Measurements from ENCODE around the gene SMAD2.

Gene SMAD2

DNA sequence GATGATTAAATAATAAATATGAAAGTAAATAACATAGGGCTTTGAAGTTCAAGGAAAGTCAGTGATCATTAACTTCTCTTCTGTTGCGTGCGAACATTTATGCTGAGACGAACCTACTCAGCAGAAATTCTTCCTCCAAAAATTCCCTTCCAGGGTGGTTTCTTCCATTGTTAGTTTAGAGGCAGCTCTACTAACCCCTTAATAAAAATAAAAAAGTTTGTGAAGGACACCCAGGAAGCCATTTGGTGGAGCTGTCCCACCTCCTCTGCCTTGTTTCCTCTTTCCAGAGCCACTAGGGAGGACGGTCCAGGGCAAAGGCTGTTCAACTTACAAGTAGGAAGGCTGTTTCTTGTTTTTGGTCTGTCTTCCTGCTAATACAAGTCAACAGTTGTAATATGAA, 2.1 kb upstream of the SMAD2 start:
- in situ Hi-C loops (cut with MboI; ENCODE audit: low sequenced_read_pairs) = no loop called here

DNA sequence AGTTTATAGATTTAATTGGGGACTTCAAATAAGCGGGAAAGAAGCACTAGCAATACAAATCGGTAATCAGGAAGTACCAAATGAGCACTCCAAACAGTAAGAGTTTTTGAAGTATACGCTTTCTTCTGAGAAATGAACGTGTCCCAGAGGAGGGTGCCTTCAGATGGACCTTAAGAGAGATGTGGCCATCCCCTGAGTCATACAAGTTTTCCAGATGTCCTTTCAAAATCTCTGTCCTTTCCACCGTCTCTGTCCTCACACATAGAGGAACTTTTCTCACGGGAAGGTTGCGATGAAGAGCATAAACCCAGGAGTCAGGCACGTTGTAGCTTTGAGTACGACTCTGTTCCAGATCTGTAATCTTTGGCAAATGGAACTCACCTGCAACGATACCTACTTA, 1.7 kb upstream of the SMAD2 start:
- in situ Hi-C loops (cut with MboI; ENCODE audit: low sequenced_read_pairs) = no loop called here

DNA sequence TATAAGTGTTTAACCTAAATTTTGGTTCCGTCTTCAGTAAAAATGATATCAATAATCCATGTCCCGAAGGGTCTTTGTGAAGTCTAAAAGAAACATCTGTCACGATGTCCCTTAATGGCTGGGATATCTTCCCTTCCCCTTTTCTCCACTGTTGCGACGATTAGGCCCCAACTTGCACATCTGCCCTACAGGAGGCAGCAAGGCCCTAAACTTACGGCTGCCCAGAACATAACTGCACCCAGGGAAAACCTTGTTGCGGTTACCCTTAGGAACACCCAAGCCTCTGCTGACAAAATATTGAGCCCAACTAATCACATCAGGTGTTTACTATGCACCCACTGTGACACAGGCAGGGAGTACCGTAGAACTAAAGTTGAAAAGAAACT, 1.3 kb upstream of the SMAD2 start:
- in situ Hi-C loops (cut with MboI; ENCODE audit: low sequenced_read_pairs) = no loop called here

DNA sequence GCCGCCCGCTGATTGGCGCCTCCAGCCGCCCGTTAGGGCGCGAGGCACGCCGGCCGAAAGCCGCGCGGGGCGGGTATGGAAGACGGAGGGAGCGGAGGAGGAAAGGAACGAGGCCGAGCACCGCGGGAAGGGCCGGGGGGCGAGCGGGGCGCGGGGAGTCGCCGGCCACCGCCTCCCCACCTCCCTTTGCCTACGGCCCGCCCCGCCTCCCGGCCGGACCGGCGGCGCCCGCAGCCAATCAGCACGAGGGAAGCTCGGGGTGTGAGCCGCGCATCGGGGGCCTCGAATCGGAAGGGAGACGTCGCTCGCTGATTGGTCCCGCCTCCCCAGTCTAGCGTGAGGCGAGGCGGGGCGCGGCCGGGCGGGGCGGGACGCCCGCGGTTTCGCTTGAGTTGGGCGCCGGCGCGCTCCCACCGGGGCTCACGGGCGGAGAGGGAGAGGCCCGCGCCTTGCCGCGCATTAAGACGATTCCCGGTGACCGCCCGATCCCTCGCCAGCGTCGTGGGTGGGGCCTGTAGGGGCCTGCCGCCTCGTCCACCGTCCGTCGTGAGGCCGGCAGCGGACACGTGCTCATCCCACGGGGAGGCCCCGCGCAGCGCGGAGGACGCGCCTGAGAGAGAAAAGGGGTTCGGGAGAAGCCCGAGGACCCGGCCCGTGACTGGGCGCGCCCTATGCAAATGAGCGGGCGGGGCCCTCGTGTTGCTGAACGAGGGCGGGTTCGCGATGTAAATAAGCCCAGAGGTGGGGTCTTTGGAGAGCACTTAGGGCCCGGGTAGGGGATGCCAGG, 665 bp upstream of the SMAD2 start:
- in situ Hi-C loops (cut with MboI; ENCODE audit: low sequenced_read_pairs) = no loop called here

DNA sequence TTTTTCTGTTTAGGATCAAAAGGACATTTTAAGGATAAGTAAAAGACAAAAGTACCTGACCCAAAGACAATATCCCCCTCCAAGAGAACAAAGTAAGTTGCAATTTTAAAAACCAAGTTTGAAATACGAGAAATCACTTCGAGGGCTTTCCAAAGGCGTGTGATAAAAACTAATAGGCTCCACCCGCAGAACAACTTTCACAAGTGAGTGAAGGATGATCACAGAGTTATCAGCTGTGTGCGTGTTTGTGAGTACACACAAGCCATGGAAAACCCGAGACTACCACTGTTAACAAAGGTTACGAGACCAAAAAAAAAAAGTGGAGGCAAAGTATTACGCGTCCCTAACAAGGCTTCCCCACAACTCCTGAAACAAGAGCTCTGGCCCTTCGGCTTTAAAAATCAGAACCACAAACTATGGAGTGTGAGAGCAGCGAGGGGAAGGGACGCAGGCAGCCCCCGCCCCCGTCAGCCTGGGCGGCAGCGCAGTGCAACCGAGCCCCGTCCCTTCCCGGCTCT, 719 bp downstream of the SMAD2 start:
- in situ Hi-C loops (cut with MboI; ENCODE audit: low sequenced_read_pairs) = no loop called here

DNA sequence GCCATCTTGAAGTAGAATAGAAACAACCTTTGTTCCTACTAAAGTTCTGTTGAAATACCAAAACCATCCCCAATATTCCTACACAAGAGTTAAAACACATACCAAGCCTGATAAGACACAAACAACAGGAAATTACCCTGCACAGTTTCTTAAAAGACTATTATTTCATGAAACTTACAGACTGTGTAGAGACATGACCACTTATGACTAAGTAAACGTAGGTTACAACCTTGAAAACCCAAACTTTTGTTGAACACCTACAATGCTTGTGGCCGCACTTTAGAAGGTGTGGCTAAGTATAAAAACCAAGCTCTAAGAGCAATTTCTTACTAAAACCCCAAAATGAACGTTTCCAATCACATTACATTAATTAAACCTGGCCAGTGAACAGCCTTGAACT, 2.0 kb downstream of the SMAD2 start:
- in situ Hi-C loops (cut with MboI; ENCODE audit: low sequenced_read_pairs) = no loop called here

DNA sequence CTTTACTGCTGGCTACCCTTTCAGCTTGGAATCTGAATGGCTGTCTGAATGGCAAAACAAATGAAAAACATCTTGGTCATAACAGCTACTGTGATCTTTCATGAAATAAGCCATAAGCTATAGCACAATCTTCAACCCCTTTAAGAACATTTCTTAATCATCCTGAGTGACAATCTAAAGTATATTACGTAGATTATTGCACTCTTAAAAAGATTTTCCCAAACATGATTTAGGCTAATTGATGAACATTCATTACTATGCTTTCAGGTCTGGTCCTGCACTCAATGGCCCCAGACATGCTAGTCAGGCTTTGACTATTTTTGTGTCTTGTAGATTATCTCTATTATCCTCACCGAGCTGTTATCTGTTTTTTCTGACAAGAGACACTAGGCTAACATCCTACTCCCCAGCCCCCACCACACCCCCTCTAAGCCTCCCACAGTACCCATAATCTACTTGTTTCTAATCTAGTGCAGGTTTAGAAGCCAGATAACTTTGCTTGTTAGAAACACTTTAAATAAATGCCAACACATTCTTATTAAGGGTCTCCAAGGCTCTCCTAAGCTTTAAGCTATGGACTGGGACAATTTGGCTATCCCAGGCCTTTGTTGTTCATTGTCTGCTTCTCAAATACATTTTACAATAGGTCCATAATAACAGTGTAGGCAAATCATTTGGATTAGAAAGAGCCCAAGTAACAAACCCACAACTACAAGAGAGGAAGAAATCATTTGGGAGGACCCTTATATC, 4.2 kb downstream of the SMAD2 start:
- in situ Hi-C loops (cut with MboI; ENCODE audit: low sequenced_read_pairs) = no loop called here

DNA sequence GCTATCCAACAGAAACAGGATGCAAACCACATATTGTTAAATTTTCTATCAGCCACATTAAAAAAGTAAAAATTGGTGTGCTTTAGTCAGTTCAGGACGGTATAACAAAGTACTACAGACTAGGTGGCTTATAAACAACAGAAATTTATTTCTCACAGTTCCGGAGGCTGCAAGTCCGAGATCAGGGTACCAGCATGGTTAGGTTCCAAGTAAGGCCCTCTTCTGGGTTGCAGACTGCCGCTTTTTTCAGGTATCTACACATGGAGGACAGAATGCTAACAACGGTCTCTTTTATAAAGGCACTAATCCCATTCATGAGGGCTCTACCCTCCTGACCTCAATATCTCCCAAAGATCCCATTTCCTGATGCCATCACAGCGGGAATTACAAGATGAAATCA, 10.5 kb downstream of the SMAD2 start:
- in situ Hi-C loops (cut with MboI; ENCODE audit: low sequenced_read_pairs) = no loop called here

DNA sequence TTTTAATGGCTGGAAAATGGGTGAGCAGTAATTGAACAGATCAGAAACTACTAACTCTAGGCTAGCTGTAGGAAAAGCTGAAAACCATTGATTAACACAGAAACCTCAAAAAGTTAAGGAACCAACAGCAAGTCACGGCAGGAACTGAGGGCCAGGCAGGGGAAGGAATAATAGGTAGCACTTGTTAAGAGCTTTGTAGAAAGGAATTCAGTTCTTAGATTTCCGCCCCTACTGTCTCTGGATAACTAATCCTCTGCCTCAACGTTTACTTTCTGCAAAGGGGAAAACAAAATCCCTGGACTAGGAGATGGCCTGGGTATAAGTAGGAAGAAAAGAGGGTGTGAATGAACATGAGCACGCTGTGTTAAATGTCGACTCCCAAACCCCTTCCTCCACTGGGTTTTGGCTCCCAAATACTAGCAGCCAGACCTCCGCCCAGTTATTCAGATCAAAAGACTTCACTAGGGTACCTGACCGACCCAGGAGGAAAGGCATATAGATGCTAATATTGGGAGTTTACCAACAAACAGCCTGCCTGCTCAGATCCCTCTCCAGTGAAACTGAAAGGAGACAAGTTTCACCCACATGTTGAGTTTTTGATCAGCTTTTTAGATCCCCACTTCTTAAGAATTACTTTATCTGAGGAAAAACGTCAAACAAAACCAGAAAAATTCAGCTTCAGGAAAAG, 12.4 kb downstream of the SMAD2 start:
- in situ Hi-C loops (cut with MboI; ENCODE audit: low sequenced_read_pairs) = no loop called here

DNA sequence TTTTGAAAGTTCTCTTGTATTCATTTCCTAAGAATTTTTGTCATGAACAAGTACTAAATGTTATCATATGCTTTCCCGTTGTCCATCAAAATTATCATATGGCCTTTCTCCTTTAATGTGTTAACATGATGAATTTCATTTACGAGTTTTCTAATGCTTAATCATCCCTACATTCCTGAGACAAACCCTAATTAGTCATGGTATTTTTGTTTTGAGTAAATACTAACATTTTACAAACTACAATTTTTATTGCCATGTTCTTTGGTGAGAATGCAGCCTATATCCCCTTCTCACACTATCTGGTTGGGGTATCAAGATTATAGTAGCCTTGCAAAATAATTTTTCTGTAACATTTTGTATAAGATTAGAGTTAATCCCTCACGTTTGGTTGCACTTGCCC, 14.5 kb downstream of the SMAD2 start:
- in situ Hi-C loops (cut with MboI; ENCODE audit: low sequenced_read_pairs) = no loop called here

DNA sequence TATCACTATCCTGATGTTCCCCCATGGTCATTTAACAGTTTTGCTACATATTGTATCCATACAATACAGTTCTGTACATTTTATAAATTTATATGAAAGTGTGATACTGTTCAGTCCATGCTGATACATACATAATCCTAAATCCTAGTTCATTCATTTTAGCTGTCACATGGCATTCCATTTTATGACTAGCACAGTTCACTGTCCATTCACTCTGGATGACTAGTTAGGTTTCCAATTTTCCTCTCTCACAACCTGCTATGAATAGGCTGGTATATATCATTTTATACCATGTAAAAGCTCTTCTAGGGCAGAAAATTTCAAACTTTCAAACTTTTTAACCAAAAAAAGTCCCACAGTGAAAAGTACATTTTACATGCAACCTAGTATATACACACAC, 15.2 kb downstream of the SMAD2 start:
- in situ Hi-C loops (cut with MboI; ENCODE audit: low sequenced_read_pairs) = no loop called here

DNA sequence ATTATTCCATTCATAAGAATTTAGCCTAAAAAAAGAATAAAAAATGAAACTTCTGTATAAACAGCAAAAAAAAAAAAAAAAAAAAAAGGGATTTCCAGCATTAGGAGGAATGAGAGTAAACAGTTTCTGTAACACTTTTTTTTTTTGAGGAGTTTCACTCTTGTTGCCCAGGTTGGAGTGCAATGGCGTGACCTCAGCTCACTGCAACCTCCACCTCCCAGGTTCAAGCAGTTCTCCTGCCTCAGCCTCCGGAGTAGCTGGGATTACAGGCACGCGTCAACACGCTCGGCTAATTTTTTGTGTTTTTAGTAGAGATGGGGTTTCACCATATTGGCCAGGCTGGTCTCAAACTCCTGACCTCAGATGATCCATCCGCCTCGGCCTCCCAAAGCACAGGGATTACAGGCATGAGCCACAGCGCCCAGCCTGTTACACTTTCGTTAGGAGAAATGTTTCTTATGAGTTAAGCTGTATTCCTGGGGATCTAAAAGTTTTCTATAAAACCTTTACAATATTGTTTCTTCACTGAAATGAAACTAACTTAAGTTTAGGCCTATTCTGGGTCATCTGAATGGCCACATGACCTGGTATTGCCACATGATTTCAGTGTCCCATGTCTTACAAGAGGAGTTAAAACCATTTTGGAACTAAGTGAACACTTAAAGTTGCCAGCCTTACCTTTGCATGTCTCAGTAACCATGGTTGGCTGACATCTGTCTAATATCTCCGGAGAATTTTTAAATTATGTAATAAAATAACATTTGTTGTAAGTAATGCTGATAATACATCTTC, 17.5 kb downstream of the SMAD2 start:
- in situ Hi-C loops (cut with MboI; ENCODE audit: low sequenced_read_pairs) = no loop called here

DNA sequence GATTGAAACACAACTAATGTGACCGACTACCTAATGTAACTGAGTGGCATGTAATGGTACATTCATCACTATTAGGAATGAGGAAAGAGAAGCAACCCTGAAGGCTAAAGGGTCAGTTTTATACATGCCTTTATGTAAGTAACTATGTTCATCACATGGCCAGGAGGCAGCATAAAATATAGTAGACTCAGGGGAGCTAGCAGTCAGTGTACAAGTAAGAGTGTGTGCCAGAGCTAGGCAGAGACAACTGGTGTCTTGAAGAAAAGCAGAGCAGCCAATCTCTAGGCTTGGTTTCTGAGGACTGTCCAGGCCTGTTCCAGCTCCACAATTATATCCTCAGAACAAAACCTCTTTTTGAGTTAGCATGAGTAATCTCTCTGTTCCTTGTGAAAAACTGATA, 18.1 kb downstream of the SMAD2 start:
- in situ Hi-C loops (cut with MboI; ENCODE audit: low sequenced_read_pairs) = no loop called here

DNA sequence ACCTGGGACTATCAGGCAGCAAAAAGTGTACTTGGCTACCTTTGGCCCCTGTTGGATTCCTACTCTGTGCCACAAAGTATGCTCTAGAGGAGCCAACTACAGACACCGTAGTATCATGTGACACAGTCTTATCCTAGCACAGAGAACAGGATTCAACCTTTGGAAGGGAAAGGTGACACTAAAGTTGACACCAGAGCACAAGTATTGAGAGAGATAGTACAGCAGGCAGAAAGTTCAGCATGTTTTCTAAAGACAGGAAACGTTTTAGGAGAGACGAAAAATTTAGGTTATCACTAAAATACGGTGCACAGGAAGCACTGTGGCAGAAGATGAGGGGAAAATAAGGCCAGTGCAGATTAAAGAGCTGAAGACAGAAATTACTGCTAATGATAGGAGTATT, 18.6 kb downstream of the SMAD2 start:
- in situ Hi-C loops (cut with MboI; ENCODE audit: low sequenced_read_pairs) = no loop called here

DNA sequence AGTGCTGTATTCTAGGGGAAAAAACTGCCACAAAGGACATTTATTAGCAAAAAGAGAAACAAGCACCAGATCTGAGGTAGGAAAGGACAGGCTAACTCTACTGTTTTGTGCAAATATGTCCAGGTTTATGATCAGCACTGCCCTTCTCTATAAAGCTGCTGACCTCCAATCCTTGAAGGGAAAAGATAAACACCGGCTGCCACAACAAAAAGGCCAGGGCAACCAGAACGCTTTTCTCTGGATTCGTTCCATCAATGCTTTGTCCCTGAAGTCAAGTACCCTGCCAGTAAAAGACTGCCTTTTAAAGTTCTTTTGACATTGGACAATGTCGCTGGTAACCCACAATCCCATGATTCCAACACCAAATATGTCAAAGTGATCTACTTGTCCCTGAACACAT, 21.0 kb downstream of the SMAD2 start:
- in situ Hi-C loops (cut with MboI; ENCODE audit: low sequenced_read_pairs) = no loop called here

DNA sequence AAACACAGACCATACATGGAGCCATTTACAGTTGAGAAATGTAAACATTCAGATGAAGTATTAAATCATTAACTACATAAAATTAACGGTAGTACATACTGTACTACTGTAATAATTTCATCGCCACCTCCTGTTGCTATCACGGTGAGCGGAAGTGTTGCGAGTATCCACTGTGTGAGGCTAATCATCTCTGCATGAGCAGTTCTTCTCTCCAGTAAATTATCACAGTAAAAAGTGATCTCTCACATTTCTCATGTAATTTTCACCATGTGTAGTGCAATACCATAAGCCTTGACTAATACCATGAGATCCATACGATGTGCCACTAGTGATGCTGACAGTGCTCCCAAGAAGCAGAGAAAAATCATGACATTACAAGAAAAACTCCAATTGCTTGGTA, 21.9 kb downstream of the SMAD2 start:
- in situ Hi-C loops (cut with MboI; ENCODE audit: low sequenced_read_pairs) = no loop called here

DNA sequence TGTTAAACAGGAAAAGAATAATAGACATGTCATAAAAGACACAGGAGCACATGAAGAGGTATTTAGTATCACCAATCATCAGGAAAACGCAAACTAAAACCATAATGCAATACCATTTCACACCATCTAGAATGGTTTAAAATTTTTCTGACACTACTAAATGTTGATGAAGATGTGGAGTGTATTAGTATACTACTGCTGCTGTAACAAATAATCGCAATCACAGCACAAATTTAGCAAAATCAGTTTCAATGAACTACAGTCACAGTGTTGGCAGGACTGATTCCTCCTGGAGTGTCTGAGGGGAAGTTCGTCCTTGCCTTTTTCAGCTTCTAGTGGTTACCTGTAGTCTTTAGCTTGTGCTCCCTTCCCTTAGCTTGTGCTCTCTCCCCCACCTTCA, 24.1 kb downstream of the SMAD2 start:
- in situ Hi-C loops (cut with MboI; ENCODE audit: low sequenced_read_pairs) = no loop called here

DNA sequence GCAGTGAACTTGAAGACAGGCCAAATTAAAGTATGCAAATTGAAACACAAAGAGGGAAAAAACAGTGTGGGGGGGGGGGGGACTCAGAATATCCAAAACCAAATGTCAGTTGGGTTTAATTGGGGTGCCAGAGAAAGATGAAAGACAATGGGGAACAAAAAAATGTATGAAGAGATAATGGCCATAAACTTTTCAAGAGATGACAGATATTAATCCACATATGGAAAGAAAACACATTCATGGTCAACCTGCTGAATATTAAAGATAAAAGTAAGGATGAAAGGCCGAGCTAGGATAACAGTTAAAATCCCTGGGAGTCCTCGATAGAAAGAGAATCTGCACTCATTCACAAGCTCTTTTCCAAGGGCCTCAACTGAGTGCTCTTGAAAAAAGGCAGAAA, 26.6 kb downstream of the SMAD2 start:
- in situ Hi-C loops (cut with MboI; ENCODE audit: low sequenced_read_pairs) = no loop called here

DNA sequence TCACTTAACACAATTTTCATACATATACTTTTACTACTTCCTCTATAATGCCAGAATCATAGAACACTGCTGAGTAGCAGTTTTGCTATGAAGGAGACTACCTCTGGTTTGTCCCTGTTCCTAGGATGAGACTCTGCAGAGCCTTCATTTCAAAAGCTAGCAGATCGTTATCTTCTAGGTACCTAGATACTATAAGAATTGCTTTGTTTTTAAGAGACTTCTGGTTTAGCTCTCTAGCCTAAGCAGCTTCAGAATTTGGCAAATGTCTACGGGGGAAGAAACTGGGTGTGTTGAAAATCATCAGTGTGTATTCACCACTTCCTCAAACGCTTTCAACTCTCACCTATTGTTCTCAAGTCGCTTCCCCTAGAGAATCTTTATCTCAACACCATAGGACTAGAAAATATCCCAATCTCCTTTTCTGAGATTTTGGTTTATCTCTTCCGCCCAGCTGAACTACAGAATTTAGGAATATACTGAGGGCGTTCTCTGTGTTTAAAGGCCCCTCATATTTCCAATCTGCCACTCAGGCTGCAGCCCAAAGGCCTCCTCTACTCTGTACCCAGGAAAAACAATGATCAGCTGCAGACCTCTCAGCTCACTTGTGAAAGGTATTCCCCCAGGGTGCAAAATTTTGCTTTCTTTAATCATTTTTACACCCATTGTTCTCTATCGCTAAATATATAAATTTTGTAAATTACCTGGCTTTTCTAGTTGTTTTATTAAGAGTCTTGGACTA, 28.7 kb downstream of the SMAD2 start:
- in situ Hi-C loops (cut with MboI; ENCODE audit: low sequenced_read_pairs) = no loop called here

DNA sequence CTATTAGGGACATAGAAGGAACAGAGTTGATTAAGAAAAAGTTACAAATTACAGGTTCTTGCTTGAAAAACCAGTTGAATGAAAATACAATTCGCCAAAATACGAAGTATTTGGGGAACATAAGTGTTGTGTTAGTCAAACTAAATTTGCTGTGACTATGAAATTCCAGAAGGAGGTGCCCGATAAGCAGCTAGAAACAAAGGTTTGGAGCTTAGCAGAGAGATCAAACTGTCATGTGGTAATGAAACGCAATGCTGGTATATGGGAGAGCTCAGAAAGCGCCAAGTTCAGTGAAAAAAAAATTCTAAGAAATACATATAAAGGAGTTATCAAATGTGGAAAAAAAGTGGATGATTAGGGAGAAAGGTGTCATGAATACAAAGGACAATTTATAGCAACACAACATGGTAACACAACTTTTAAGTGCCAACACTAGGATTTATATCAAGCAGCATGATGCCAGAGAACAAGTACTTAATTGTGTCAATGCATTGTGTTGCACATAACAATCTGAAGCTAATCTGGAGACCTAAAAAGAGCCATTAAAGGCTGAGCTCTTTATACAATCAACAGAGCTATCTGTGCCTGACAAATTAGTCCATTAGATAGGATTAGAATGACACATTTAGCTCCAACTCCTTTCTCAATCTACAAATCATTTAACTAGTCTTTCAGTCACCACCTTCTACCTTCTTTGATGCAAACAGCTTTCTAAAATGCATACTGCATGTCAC, 31.2 kb downstream of the SMAD2 start:
- in situ Hi-C loops (cut with MboI; ENCODE audit: low sequenced_read_pairs) = no loop called here
